NCI-H1694 treated with DMSO at 0.1 percent for 48 hours (cell line): ENCODE measurements around the gene WWP2.
"Not testable (repeated sequence)": the region's sequence is repeated elsewhere in the genome, so short reads cannot be mapped to it uniquely, and the experiment has no call there.

Experiments
- DNase-seq: peaks from one replicate; lab custom pipeline; 2025; lab: John Stamatoyannopoulos, UW

Gene WWP2

GRCh38 chr16:69831212-69832123 is 69.3 kb downstream of the WWP2 start:
- DNase-seq, result no peak

GRCh38 chr16:69833357-69834282 is 71.5 kb downstream of the WWP2 start:
- DNase-seq, result no peak

GRCh38 chr16:69834807-69835466 is 72.8 kb downstream of the WWP2 start:
- no peak for DNase-seq

- DNase-seq, result no peak
These were observed 74.1 kb downstream of the WWP2 start for GRCh38 chr16:69836257-69836656.

- no peak for DNase-seq
These were observed 75.2 kb downstream of the WWP2 start for GRCh38 chr16:69837380-69837779.

GRCh38 chr16:69838489-69838888 is 76.4 kb downstream of the WWP2 start:
- no peak for DNase-seq

- peak; percentile 15 for DNase-seq
These were observed 77.1 kb downstream of the WWP2 start for GRCh38 chr16:69839240-69839688.

GRCh38 chr16:69839798-69840409 is 77.8 kb downstream of the WWP2 start:
- peak; percentile 72 for DNase-seq

GRCh38 chr16:69840975-69841374 is 78.8 kb downstream of the WWP2 start:
- DNase-seq, result no peak

GRCh38 chr16:69844441-69844840 is 82.3 kb downstream of the WWP2 start:
- no peak for DNase-seq

- DNase-seq, result no peak
These were observed 83.0 kb downstream of the WWP2 start for GRCh38 chr16:69845181-69845580.

GRCh38 chr16:69847643-69848042 is 85.5 kb downstream of the WWP2 start:
- no peak for DNase-seq

- DNase-seq, result no peak
These were observed 86.8 kb downstream of the WWP2 start for GRCh38 chr16:69848637-69849545.

- DNase-seq, result no peak
These were observed 89.5 kb downstream of the WWP2 start for GRCh38 chr16:69851491-69852240.

GRCh38 chr16:69852815-69853214 is 90.7 kb downstream of the WWP2 start:
- DNase-seq, result no peak

- DNase-seq, result no peak
These were observed 91.3 kb downstream of the WWP2 start for GRCh38 chr16:69853481-69853880.

- not testable (repeated sequence) for DNase-seq
These were observed 92.6 kb downstream of the WWP2 start for GRCh38 chr16:69854776-69855175.

- no peak for DNase-seq
These were observed 93.5 kb downstream of the WWP2 start for GRCh38 chr16:69855592-69855991.

GRCh38 chr16:69858191-69859104 is 96.3 kb downstream of the WWP2 start:
- no peak for DNase-seq
